Nephron progenitor cell (in vitro differentiated cells): ENCODE measurements around the gene BEND7.

Source experiments
- DNase-seq: peaks from one replicate; pipeline ENCODE4 v3.0.0; 2021
- H3K27ac Mint-ChIP-seq: 2 replicates; pipeline ENCODE4 v1.8.0; 2021; ENCODE audit warnings: mild to moderate bottlenecking, moderate library complexity, mixed read lengths
- H3K27me3 Mint-ChIP-seq: 2 replicates; pipeline ENCODE4 v1.8.0; 2021; ENCODE audit warnings: mild to moderate bottlenecking, low read depth, mixed read lengths; ENCODE audit not compliant: poor library complexity
- H3K36me3 Mint-ChIP-seq: 2 replicates; pipeline ENCODE4 v1.8.0; 2021; ENCODE audit warnings: low read depth, mixed read lengths
- H3K4me1 Mint-ChIP-seq: 2 replicates; pipeline ENCODE4 v1.8.0; 2021; ENCODE audit warnings: mixed read lengths
- H3K4me3 Mint-ChIP-seq: 2 replicates; pipeline ENCODE4 v1.8.0; 2021; ENCODE audit warnings: mild to moderate bottlenecking, moderate library complexity, mixed read lengths
- H3K9me3 Mint-ChIP-seq: 2 replicates; pipeline ENCODE4 v1.8.0; 2021; ENCODE audit warnings: mild to moderate bottlenecking, moderate library complexity, mixed read lengths
- CTCF ChIP-seq: fragments of 200-600 bp; sonication (generic); IDR thresholded peaks from 2 replicates; pipeline ENCODE4 v1.5.0; 2021; ENCODE audit warnings: antibody characterized with exemption

The BEND7 gene

DNA sequence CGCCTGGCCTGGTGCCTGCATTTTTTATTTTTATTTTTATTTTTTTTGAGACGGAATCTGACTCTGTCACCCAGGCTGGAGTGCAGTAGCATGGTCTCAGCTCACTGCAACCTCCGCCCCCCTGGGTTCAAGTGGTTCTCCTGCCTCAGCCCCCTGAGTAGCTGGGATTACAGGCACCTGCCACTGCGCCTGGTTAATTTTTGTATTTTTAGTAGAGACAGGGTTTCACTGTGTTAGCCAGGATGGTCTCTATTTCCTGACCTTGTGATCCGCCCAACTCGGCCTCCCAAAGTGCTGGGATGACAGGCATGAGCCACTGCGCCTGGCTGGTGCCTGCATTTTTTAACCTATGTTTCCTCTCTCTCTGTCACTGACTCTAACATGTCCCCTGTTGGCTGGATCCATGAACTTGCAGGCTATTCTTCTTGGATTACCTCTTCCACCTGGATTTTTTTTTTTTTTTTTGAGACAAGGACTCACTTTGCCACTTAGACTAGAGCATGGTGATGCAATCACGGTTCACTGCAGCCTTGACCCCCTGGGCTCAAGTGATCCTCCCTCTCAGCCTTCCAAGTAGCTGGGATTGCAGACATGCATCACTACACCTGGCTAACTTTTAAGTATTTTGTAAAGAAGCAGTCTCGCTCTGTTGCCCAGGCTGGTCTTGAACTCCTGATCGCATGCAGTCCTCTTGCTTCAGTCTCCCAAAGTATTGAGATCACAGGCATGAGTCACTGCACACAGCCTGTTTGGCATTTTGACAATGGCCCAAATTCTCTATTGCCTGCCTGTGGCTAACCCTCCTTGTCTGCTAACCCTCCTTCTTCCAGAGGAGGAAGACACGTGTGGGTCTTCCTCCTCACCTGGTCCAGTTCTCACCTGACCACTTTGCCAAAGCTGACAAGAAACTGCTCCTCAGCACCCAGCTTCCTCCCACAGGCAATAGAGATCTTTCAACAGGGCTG, 34.9 kb upstream of the BEND7 start:
- peaks cover 11% of the 10 kb centered on the region for H3K4me1 Mint-ChIP-seq
- H3K27ac Mint-ChIP-seq: no peak overlapping the region
- TF ChIP-seq CTCF: no peak
- DNase-seq: no peak
- H3K27me3 Mint-ChIP-seq: peaks cover 19% of the 10 kb centered on the region
- no peak overlapping the region for H3K4me3 Mint-ChIP-seq
- no peaks in the 10 kb centered on the region for H3K36me3 Mint-ChIP-seq
- H3K9me3 Mint-ChIP-seq: peaks cover 31% of the 10 kb centered on the region

DNA sequence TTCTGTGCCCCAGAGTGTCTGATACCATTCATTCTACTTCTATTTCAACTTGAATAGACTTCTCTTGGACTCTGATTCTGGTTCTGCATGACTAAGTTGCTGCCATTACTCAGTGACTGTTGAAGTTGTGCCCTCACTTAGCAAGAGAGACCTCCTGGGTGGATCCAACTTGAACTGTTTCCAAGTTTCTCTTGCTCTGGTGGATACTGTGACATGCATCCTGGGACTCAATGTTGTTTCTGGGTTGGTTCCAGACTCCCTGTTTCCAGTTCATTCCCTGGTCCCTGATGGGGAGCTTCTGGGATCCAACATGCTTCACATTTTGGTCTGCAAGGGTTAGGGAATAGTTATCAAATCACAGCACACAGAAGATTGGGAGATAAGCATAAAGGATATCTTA, 31.8 kb upstream of the BEND7 start:
- Mint-ChIP-seq H3K36me3 (no peaks in the 10 kb centered on the region), H3K9me3 (peaks cover 39% of the 10 kb centered on the region), H3K27ac (no peak overlapping the region), H3K4me1 (peaks cover 27% of the 10 kb centered on the region), H3K27me3 (peaks cover 14% of the 10 kb centered on the region), H3K4me3 (no peak overlapping the region)
- no peak for DNase-seq
- no peak for TF ChIP-seq CTCF

DNA sequence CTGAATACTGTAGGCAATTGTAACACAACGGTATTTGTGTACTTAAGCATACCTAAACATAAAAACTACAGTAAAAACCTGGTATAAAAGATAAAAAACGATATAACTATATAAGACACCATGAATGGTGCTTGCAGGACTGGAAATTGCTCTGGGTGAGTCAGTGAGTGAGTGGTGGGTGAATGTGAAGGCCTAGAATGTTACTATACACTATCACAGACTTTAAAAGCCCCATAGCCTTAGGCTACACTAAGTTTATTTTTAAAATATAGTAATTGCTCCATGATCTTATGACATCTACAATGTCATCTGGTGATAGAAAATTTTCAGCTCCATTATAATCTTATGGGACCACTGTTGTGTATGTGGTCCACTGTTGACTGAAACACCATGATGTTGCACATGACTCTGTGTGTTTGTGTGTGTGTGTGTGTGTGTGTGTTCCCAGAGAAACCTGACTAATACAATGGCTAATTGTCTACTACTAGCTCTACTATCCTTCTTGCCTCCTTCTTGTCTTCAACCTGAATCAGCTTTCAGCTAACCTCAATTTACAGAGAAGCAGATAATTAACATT, 30.4 kb upstream of the BEND7 start:
- no peak for DNase-seq
- H3K27me3 Mint-ChIP-seq: peaks cover 8% of the 10 kb centered on the region
- H3K27ac Mint-ChIP-seq: no peak overlapping the region
- H3K9me3 Mint-ChIP-seq: peaks cover 26% of the 10 kb centered on the region
- no peaks in the 10 kb centered on the region for H3K36me3 Mint-ChIP-seq
- peaks cover 38% of the 10 kb centered on the region for H3K4me1 Mint-ChIP-seq
- no peak overlapping the region for H3K4me3 Mint-ChIP-seq
- TF ChIP-seq CTCF: no peak

DNA sequence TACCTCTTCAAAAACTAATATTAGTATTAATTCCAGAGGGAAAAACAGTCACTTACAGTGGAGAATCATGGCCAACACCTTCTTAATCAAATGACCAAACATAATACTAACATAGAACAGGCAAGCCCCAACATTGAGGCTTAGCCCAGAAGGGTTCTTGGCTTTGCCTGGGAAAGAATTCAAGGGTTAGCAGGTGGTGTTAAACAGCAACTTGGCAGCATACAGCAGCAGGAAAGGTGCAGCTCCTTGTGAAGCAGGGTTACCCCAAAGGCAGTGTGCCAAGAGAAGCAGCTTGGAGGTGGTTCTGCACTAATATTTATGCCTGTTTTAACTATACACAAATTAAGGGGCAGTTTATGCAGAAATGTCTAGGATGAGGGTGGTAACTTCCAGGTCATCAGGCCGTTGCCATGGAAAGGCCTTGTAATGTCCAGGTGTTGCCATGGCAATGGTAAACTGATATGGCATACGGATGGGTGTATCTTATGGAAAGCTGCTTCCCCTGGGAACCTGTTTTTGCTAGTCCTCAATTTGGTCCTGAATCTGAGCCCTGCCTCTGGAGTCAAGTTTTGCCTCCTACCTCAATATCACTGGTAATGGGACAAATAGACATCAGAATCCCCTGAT, 27.2 kb upstream of the BEND7 start:
- H3K4me3 Mint-ChIP-seq: peak overlapping the region; percentile 12
- no peak for TF ChIP-seq CTCF
- peaks cover 19% of the 10 kb centered on the region for H3K27me3 Mint-ChIP-seq
- H3K4me1 Mint-ChIP-seq: peaks cover 35% of the 10 kb centered on the region
- H3K9me3 Mint-ChIP-seq: peaks cover 13% of the 10 kb centered on the region
- peak; percentile 48 for DNase-seq
- peak overlapping the region; percentile 57 for H3K27ac Mint-ChIP-seq
- no peaks in the 10 kb centered on the region for H3K36me3 Mint-ChIP-seq

DNA sequence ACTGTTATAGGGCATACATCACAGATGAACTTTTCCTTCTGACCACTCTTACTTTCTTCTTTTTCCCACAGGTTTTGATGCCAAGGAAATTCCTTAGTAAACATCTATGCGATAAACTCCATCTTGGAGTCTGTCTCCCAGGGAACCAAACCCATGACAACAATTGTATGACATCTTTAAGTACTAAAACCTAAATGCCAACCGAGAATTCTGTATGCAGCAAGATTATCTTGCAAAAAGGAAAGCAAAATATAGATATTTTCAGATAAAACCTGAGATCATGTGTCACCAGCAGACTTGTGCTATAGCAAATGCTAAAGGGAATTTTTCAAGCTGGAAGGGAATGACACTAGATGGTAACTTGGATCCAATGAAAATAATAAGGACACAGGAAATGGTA, 22.0 kb upstream of the BEND7 start:
- Mint-ChIP-seq H3K27me3 (peaks cover 27% of the 10 kb centered on the region), H3K9me3 (peaks cover 30% of the 10 kb centered on the region), H3K27ac (no peak overlapping the region), H3K36me3 (no peaks in the 10 kb centered on the region), H3K4me3 (no peak overlapping the region), H3K4me1 (peaks cover 14% of the 10 kb centered on the region)
- no peak for DNase-seq
- TF ChIP-seq CTCF: no peak
